HL-60 (cell line): ENCODE data around the gene SLC11A2.
A peak's percentile ranks its signal among the peaks of the same experiment; 100 is the strongest.
"Not testable (repeated sequence)": the region's sequence is repeated elsewhere in the genome, so short reads cannot be mapped to it uniquely, and the experiment has no call there.

ENCODE experiments used
- DNase-seq, 2 experiments: peaks; one replicate each; pipeline ENCODE4 v3.0.0-alpha.2; 2010 to 2020; ENCODE audit warnings: low read depth in 1 of 2, low spot score in 1 of 2
- H3K27ac ChIP-seq: fragments of 250-450 bp; sonication (Bioruptor Pico); replicated peaks from 2 replicates; pipeline ENCODE4 v1.5.1; 2020; ENCODE audit warnings: mild to moderate bottlenecking, moderate library complexity
- H3K27me3 ChIP-seq: fragments of 250-450 bp; sonication (Bioruptor Pico); 2 replicates; pipeline ENCODE4 v1.5.1; 2021; ENCODE audit warnings: mild to moderate bottlenecking, moderate library complexity; ENCODE audit not compliant: insufficient read depth, poor library complexity, severe bottlenecking
- H3K4me3 ChIP-seq: replicated peaks from 2 replicates; pipeline ENCODE4 v1.5.1; 2011; ENCODE audit warnings: mild to moderate bottlenecking, control low read depth, low read length; ENCODE audit not compliant: insufficient read depth
- GABPA ChIP-seq: IDR thresholded peaks from 2 replicates; pipeline ENCODE4 v1.6.1; 2012; ENCODE audit warnings: low read depth
- POLR2AphosphoS5 ChIP-seq: IDR thresholded peaks from 2 replicates; pipeline ENCODE4 v1.6.1; 2012; ENCODE audit warnings: low read depth
- REST ChIP-seq: IDR thresholded peaks from 2 replicates; pipeline ENCODE4 v1.6.1; 2012; ENCODE audit warnings: low read depth; ENCODE audit not compliant: insufficient replicate concordance
- SPI1 ChIP-seq: IDR thresholded peaks from 2 replicates; pipeline ENCODE4 v1.6.1; 2012; ENCODE audit warnings: low read depth, mild to moderate bottlenecking, borderline replicate concordance
- TF ChIP-seq, protein P1 (sequence below): IDR thresholded peaks from one replicate; pipeline ENCODE4 v1.5.1; 2011; ENCODE audit warnings: low read length, control low read depth, inconsistent platforms; ENCODE audit not compliant: insufficient read depth

The SLC11A2 gene

GRCh38 chr12:51019927-51020326 lies 6.3 kb downstream of the SLC11A2 start:
- Histone ChIP-seq H3K4me3 (no peak overlapping the region), H3K27ac (peak overlapping the region; percentile 62), H3K27me3 (no peaks in the 10 kb centered on the region)
- no peak for TF ChIP-seq GABPA
- DNase-seq: no peak

GRCh38 chr12:51018956-51019355 lies 7.2 kb downstream of the SLC11A2 start:
- DNase-seq: no peak
- Histone ChIP-seq H3K4me3 (no peak overlapping the region), H3K27ac (no peak overlapping the region), H3K27me3 (no peaks in the 10 kb centered on the region)
- TF ChIP-seq REST: no peak
- no peak for TF ChIP-seq SPI1
- TF ChIP-seq GABPA: no peak
- TF ChIP-seq, protein P1, sequence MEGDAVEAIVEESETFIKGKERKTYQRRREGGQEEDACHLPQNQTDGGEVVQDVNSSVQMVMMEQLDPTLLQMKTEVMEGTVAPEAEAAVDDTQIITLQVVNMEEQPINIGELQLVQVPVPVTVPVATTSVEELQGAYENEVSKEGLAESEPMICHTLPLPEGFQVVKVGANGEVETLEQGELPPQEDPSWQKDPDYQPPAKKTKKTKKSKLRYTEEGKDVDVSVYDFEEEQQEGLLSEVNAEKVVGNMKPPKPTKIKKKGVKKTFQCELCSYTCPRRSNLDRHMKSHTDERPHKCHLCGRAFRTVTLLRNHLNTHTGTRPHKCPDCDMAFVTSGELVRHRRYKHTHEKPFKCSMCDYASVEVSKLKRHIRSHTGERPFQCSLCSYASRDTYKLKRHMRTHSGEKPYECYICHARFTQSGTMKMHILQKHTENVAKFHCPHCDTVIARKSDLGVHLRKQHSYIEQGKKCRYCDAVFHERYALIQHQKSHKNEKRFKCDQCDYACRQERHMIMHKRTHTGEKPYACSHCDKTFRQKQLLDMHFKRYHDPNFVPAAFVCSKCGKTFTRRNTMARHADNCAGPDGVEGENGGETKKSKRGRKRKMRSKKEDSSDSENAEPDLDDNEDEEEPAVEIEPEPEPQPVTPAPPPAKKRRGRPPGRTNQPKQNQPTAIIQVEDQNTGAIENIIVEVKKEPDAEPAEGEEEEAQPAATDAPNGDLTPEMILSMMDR: no peak

DNA sequence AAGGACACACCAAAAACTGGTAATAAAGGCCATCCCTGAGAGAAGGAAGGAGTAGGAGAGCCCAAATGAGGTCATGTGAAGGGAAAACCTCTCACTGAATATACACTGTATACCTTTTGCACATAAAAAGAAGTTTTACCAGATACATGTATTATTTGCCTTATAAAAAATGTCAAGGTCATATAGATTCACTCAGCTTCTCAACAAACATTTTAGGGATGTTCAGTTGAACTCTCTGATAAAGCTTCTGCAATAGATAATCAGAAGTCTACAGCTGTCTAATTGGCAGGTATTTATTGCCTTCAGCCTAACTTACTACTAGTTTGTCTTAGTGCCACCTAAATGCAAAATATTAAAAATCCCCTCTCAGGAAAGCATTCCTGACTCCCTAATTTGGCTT lies 8.7 kb downstream of the SLC11A2 start:
- H3K4me3 ChIP-seq: no peak overlapping the region
- no peak overlapping the region for H3K27ac ChIP-seq
- no peak for DNase-seq
- no peak for TF ChIP-seq REST
- TF ChIP-seq POLR2AphosphoS5: no peak
- no peak for TF ChIP-seq SPI1
- TF ChIP-seq, protein P1: no peak
- no peak for TF ChIP-seq GABPA
- H3K27me3 ChIP-seq: no peaks in the 10 kb centered on the region

GRCh38 chr12:51014467-51014866 lies 11.7 kb downstream of the SLC11A2 start:
- H3K4me3 ChIP-seq, H3K27me3 ChIP-seq, DNase-seq: not testable (repeated sequence)

DNA sequence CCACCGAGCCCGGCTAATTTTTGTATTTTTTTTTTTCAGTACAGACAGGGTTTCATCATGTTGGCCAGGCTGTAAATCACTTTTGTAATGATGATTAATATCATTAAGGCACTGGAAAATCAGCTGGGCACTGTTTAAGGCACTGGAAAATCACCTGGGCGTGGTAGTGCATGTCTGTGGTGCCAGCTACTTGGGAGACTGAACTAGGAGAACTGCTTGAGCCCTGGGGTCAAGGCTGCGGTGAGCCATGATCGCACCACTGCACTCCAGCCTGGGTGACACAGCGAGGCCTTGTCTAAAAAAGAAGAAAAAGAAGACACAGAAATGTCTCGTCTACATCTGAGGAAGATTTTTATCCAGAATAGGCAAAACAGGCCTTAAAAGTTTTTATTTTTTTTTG lies 12.7 kb downstream of the SLC11A2 start:
- Histone ChIP-seq H3K27ac (no peak overlapping the region), H3K4me3 (no peak overlapping the region), H3K27me3 (no peaks in the 10 kb centered on the region)
- no peak for DNase-seq
- TF ChIP-seq, protein P1: no peak
- no peak for TF ChIP-seq REST
- TF ChIP-seq SPI1: no peak
- no peak for TF ChIP-seq GABPA
- no peak for TF ChIP-seq POLR2AphosphoS5

More at GRCh38 chr12:51014467-51014866, 11.7 kb downstream of the SLC11A2 start:
- H3K27ac ChIP-seq: not testable (repeated sequence)
